GM06990 (cell line): ENCODE data around the gene LRFN4.

Experiments used
- DNase-seq: peaks from one replicate; pipeline ENCODE4 v3.0.0-alpha.2; 2011; ENCODE audit not compliant: insufficient read length; ENCODE audit errors: extremely low read depth
- H3K27me3 ChIP-seq: replicated peaks from 2 replicates; pipeline ENCODE4 v1.6.0; 2011; ENCODE audit warnings: low read length; ENCODE audit not compliant: control insufficient read depth, insufficient read depth
- H3K36me3 ChIP-seq: 2 replicates; pipeline ENCODE4 v1.5.1; 2011; ENCODE audit warnings: low read length; ENCODE audit not compliant: control insufficient read depth, insufficient read depth
- H3K4me3 ChIP-seq: replicated peaks from 2 replicates; pipeline ENCODE4 v1.5.1; 2011; ENCODE audit warnings: low read depth, mild to moderate bottlenecking, control low read depth, low read length
- CTCF ChIP-seq: IDR thresholded peaks from 2 replicates; pipeline ENCODE4 v1.5.1; 2011; ENCODE audit warnings: low read length, control low read depth, mild to moderate bottlenecking, inconsistent platforms; ENCODE audit not compliant: insufficient read depth, poor library complexity, severe bottlenecking

LRFN4 gene

GRCh38 chr11:66858186-66858938 is 1.5 kb downstream of the LRFN4 start:
- TF ChIP-seq CTCF = no peak
- no peak for DNase-seq
- H3K36me3 ChIP-seq = peaks cover 4% of the 10 kb centered on the region
- no peaks in the 10 kb centered on the region for H3K27me3 ChIP-seq
- H3K4me3 ChIP-seq = no peak overlapping the region

GRCh38 chr11:66858939-66859685 is 2.2 kb downstream of the LRFN4 start:
- no peak overlapping the region for H3K4me3 ChIP-seq
- peaks cover 4% of the 10 kb centered on the region for H3K36me3 ChIP-seq
- DNase-seq = no peak
- H3K27me3 ChIP-seq = no peaks in the 10 kb centered on the region
- TF ChIP-seq CTCF = no peak

- TF ChIP-seq CTCF = no peak
- no peak for DNase-seq
- no peaks in the 10 kb centered on the region for H3K27me3 ChIP-seq
- no peak overlapping the region for H3K4me3 ChIP-seq
- H3K36me3 ChIP-seq = peaks cover 4% of the 10 kb centered on the region
These were observed 3.0 kb downstream of the LRFN4 start for GRCh38 chr11:66859686-66860448.

GRCh38 chr11:66860449-66860831 is 3.6 kb downstream of the LRFN4 start:
- H3K36me3 ChIP-seq = peaks cover 4% of the 10 kb centered on the region
- TF ChIP-seq CTCF = no peak
- no peak overlapping the region for H3K4me3 ChIP-seq
- no peak for DNase-seq
- H3K27me3 ChIP-seq = no peaks in the 10 kb centered on the region

GRCh38 chr11:66861038-66861773 is 4.3 kb downstream of the LRFN4 start:
- Histone ChIP-seq H3K27me3 (no peaks in the 10 kb centered on the region), H3K36me3 (peaks cover 4% of the 10 kb centered on the region), H3K4me3 (no peak overlapping the region)
- DNase-seq = no peak
- no peak for TF ChIP-seq CTCF
